GM21786 (cell line): Measurements from ENCODE around the gene TLR8.

Experiments
- ATAC-seq: cut with Tn5 transposase; IDR thresholded peaks from one replicate; pipeline ENCODE4 v1.9.1; 2021; ENCODE audit not compliant: unreplicated experiment

The TLR8 gene

GRCh38 chrX:12965131-12965940 is 58.9 kb downstream of the TLR8 start:
- no peak for ATAC-seq

GRCh38 chrX:12966151-12966550 is 59.7 kb downstream of the TLR8 start:
- no peak for ATAC-seq

GRCh38 chrX:12967711-12968465 is 61.5 kb downstream of the TLR8 start:
- ATAC-seq = no peak

GRCh38 chrX:12970691-12971202 is 64.3 kb downstream of the TLR8 start:
- ATAC-seq = no peak

- no peak for ATAC-seq
Measured at GRCh38 chrX:12971282-12972003, 65.0 kb downstream of the TLR8 start.

- ATAC-seq = no peak
Measured at GRCh38 chrX:12972243-12972642, 65.8 kb downstream of the TLR8 start.
